Measurements from ENCODE around the gene PGAM2. TPM values are rescaled to one million over a fixed set of nuclear protein-coding genes. Genes with fewer than 3 reads are reported as not detected.

Gene PGAM2
- total and polyA plus RNA-seq, 2 of the 13 experiments (the other 11 are each of a cell fraction or from before 2014, with no cell fraction given), result 0.22 TPM; not detected in 1

DNA sequence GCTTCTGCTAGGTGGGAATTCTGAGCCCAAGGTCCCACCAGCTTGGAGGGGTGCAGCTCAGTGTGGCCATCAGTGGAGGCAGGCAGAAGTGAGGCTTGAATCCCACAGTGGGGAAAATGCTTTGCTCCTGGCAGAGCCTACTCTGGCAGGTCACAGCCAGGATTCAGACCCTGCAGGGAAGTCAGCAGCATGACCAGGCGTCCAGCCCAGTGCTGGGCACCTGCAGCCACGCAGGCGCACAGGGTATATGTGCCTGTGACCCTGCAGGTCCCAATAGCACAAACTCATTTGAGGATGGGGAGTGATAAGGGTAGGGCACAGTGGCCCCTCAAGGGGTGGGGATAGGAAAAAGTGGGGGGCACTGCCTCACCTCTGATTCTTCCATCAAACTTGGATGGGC, 30.4 kb upstream of the PGAM2 start (continued):
- TF ChIP-seq ZNF790 (CRISPR knock-in tag; IDR thresholded peaks at IDR 0.05; ENCODE audit: borderline replicate concordance), result no peak

DNA sequence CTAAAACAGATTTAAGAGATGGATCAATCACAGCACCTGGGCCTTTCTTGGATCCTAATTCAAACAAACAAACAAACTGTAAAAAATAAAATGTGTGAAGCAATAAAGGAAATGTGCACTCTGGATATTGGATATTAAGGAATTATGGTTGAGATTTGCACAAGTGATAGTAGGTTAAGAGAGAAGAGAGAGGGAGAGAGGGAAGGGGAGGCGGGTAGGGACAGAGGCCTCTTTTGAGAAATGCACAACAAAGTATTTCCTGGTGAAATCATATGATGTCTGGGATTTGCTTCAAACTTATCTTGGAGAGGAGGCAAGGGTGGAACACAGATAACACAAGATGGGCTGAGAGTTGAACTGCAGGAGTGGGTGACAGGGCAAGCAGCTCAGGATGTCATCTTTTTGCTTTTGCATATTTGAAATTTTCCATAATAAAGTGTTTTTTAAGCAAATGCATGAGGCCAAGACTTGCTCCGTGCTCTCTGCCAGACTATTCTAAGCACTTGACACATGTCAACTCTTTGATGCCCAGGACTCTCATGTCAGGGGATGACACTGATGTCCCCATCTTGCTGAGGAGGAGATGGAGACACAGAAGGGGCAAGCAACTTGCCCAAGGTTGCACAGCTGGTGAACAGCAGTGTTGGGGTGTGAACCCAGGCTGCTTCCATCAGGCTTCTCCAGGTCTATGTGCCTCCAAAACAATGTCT, 29.7 kb upstream of the PGAM2 start:
- Histone ChIP-seq H2AFZ (ENCODE audit: low read length) (no peak overlapping the region), H3K4me1 (ENCODE audit: insufficient read depth, low read length) (peaks cover 57% of the 10 kb centered on the region)
- WGBS (ENCODE audit: low lambda C conversion rate), result 25% methylated on average over 2 of the region's 2 CpGs

More for the DNA sequence above, 29.7 kb upstream of the PGAM2 start:
- ATAC-seq, result no peak
- TF ChIP-seq SOX6 (IDR thresholded peaks at IDR 0.05), result no peak
- no peak for TF ChIP-seq SOX6 (CRISPR knock-in tag; IDR thresholded peaks at IDR 0.05)
- TF ChIP-seq, protein P1, sequence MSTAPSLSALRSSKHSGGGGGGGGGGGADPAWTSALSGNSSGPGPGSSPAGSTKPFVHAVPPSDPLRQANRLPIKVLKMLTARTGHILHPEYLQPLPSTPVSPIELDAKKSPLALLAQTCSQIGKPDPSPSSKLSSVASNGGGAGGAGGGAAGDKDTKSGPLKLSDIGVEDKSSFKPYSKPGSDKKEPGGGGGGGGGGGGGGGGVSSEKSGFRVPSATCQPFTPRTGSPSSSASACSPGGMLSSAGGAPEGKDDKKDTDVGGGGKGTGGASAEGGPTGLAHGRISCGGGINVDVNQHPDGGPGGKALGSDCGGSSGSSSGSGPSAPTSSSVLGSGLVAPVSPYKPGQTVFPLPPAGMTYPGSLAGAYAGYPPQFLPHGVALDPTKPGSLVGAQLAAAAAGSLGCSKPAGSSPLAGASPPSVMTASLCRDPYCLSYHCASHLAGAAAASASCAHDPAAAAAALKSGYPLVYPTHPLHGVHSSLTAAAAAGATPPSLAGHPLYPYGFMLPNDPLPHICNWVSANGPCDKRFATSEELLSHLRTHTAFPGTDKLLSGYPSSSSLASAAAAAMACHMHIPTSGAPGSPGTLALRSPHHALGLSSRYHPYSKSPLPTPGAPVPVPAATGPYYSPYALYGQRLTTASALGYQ (CRISPR knock-in tag; IDR thresholded peaks at IDR 0.05), result no peak
- TF ChIP-seq, protein P2, sequence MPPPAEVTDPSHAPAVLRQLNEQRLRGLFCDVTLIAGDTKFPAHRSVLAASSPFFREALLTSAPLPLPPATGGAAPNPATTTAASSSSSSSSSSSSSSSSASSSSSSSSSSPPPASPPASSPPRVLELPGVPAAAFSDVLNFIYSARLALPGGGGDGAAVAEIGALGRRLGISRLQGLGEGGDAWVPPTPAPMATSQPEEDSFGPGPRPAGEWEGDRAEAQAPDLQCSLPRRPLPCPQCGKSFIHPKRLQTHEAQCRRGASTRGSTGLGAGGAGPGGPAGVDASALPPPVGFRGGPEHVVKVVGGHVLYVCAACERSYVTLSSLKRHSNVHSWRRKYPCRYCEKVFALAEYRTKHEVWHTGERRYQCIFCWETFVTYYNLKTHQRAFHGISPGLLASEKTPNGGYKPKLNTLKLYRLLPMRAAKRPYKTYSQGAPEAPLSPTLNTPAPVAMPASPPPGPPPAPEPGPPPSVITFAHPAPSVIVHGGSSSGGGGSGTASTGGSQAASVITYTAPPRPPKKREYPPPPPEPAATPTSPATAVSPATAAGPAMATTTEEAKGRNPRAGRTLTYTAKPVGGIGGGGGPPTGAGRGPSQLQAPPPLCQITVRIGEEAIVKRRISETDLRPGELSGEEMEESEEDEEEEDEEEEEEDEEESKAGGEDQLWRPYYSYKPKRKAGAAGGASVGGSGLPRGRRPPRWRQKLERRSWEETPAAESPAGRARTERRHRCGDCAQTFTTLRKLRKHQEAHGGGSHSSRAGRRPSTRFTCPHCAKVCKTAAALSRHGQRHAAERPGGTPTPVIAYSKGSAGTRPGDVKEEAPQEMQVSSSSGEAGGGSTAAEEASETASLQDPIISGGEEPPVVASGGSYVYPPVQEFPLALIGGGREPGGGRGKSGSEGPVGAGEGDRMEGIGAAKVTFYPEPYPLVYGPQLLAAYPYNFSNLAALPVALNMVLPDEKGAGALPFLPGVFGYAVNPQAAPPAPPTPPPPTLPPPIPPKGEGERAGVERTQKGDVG (CRISPR knock-in tag; IDR thresholded peaks at IDR 0.05; ENCODE audit: borderline replicate concordance), result no peak
- TF ChIP-seq ZNF614 (CRISPR knock-in tag; IDR thresholded peaks at IDR 0.05; ENCODE audit: borderline replicate concordance), result no peak
- peak; percentile 80 for TF ChIP-seq ZNF768 (CRISPR knock-in tag; IDR thresholded peaks at IDR 0.05)
- H3K79me2 ChIP-seq (ENCODE audit: insufficient read depth, low read length), result no peaks in the 10 kb centered on the region
- in situ Hi-C loops (cut with HindIII; ENCODE audit: extremely low pct_ligation_motif_present, low pct_unique_long_range_greater_than_20kb), result no loop called here
- POLR2A ChIA-PET, result no interaction called here
- H4K20me1 ChIP-seq (ENCODE audit: insufficient read depth, low read length), result no peaks in the 10 kb centered on the region
- H3K27me3 ChIP-seq (ENCODE audit: control insufficient read depth in 1 of 2, insufficient read depth in 2 of 2, low read length in 2 of 2), result peaks cover 0 to 2% of the 10 kb centered on the region in 2 experiments; a peak in 2 of 5 replicates
- no peak overlapping the region for H3K9ac ChIP-seq (ENCODE audit: insufficient read depth, low read depth, low read length)
- H3K27ac ChIP-seq (ENCODE audit: extremely low read length, insufficient read depth, low read length), result no peak overlapping the region
- CTCF ChIA-PET (ENCODE audit: low intra/inter-chr PET ratio, low total read pairs), result no interaction called here
- FAIRE-seq, result no peak
- no peaks in the 10 kb centered on the region for H3K9me3 ChIP-seq (ENCODE audit: low read length)
- H3K4me3 ChIP-seq (replicated peaks in 1 of 3; ENCODE audit: insufficient read depth in 1 of 3, low read depth in 2 of 3, low read length in 3 of 3), result no peak overlapping the region
- intact Hi-C loops (cut with micrococcal nuclease; ENCODE audit: unreplicated experiment), result no loop called here
- no peaks in the 10 kb centered on the region for H3K36me3 ChIP-seq (replicated peaks in 1 of 2; ENCODE audit: control insufficient read depth in 1 of 2, insufficient read depth in 2 of 2, low read length in 2 of 2)
- DNase-seq (ENCODE audit: low spot score), result no peak
- BruUV-seq (replicated peaks), result no TSS peak
- no peak overlapping the region for H3K4me2 ChIP-seq (ENCODE audit: low read depth, low read length)

Data from HepG2 (cell line).